Measurements from ENCODE around the gene MLLT3. TPM values are rescaled to one million over a fixed set of nuclear protein-coding genes. Genes with fewer than 3 reads are reported as not detected.

MLLT3 gene
- total RNA-seq, 3 donors from 2014 or later (not counting 1 experiment from before 2014, with no cell fraction given), result 24.3 to 26.6 (median 25.2) TPM

DNA sequence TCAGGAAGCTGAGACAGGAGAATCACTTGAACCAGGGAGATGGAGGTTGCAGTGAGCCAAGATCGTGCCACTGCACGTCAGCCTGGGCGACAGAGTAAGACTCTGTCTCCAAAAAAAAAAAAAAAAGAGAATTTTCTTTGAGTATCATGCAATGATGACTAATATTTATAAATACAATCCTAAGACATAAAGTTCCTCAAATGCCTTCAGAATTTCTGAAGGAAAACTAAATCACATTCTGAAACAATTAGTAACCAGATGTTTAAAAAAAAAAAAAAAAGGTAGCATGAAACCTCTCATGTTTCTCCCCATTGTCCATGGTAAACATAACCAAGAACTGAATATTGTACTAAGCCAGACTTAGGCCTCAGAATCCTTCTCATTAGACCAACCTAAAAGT lies 23.1 kb downstream of the MLLT3 start:
- Mint-ChIP-seq H3K4me1 (peaks cover 42 to 43% of the 10 kb centered on the region in 2 donors), H3K27me3 (ENCODE audit: low read depth in 2 of 2) (no peaks in the 10 kb centered on the region), H3K27ac (no peak overlapping the region), H3K4me3 (no peak overlapping the region), H3K9me3 (no peaks in the 10 kb centered on the region), H3K36me3 (no peaks in the 10 kb centered on the region)
- Histone ChIP-seq H3K4me3 (ENCODE audit: low read length) (no peak overlapping the region), H3K27me3 (ENCODE audit: control insufficient read depth, insufficient read depth, low read length) (no peaks in the 10 kb centered on the region), H3K27ac (ENCODE audit: low read length) (no peak overlapping the region), H3K36me3 (ENCODE audit: control insufficient read depth, insufficient read depth, low read length) (no peaks in the 10 kb centered on the region), H3K9me3 (ENCODE audit: control insufficient read depth, insufficient read depth, low read length) (no peaks in the 10 kb centered on the region), H3K4me1 (ENCODE audit: control insufficient read depth, insufficient read depth, low read length) (no peaks in the 10 kb centered on the region)
- no peak for TF ChIP-seq CTCF (IDR thresholded peaks at IDR 0.05)
- DNase-seq, result no peak
- intact Hi-C loops (cut with micrococcal nuclease), result loop anchor here (10.0 kb wide), 1 partner anchor 144 kb away; no protein-coding TSS in a partner anchor
- 92% methylated on average over 3 of the region's 3 CpGs for WGBS (ENCODE audit: insufficient coverage)
- ATAC-seq, result no peak

GRCh38 chr9:20598367-20598766 lies 23.9 kb downstream of the MLLT3 start:
- DNase-seq (no peak), ATAC-seq (no peak)
- no peak for TF ChIP-seq CTCF (IDR thresholded peaks at IDR 0.05)
- peaks cover 36 to 39% of the 10 kb centered on the region in 2 donors for H3K4me1 Mint-ChIP-seq
- Histone ChIP-seq H3K4me3 (ENCODE audit: low read length) (no peak overlapping the region), H3K36me3 (ENCODE audit: control insufficient read depth, insufficient read depth, low read length) (no peaks in the 10 kb centered on the region), H3K27me3 (ENCODE audit: control insufficient read depth, insufficient read depth, low read length) (no peaks in the 10 kb centered on the region), H3K9me3 (ENCODE audit: control insufficient read depth, insufficient read depth, low read length) (no peaks in the 10 kb centered on the region), H3K27ac (ENCODE audit: low read length) (no peak overlapping the region), H3K4me1 (ENCODE audit: control insufficient read depth, insufficient read depth, low read length) (no peaks in the 10 kb centered on the region)
- intact Hi-C loops (cut with micrococcal nuclease), result loop anchor here (10.0 kb wide), 1 partner anchor 144 kb away; no protein-coding TSS in a partner anchor
- no peaks in the 10 kb centered on the region for H3K36me3 Mint-ChIP-seq
- peak overlapping the region in 1 of 2 donors; percentile 49 for H3K27ac Mint-ChIP-seq
- no peaks in the 10 kb centered on the region for H3K27me3 Mint-ChIP-seq (ENCODE audit: low read depth in 2 of 2)
- no CpG with 5 or more reads among the region's 1 CpG for WGBS (ENCODE audit: insufficient coverage)
- no peaks in the 10 kb centered on the region for H3K9me3 Mint-ChIP-seq
- H3K4me3 Mint-ChIP-seq, result no peak overlapping the region

DNA sequence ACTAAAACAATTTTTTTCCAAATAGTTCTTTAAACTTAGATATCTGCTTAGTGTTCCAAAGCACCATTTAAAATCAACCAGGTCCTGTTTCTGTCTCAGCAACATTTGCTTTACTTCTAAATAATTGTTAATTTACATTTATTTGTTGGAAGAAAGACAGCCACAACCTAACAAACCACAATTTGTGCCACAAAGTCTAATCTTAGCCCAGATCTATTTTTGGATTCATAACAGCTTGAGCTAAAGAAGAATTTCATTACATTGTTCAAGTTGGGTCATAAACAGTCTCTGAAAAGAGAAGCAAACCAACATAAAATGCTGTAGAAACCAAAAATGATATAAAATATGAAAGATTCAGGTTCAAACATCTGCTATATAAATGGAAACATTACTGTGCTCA lies 24.4 kb downstream of the MLLT3 start:
- Histone ChIP-seq H3K9me3 (ENCODE audit: control insufficient read depth, insufficient read depth, low read length) (no peaks in the 10 kb centered on the region), H3K27me3 (ENCODE audit: control insufficient read depth, insufficient read depth, low read length) (no peaks in the 10 kb centered on the region), H3K4me3 (ENCODE audit: low read length) (no peak overlapping the region), H3K4me1 (ENCODE audit: control insufficient read depth, insufficient read depth, low read length) (no peaks in the 10 kb centered on the region), H3K36me3 (ENCODE audit: control insufficient read depth, insufficient read depth, low read length) (no peaks in the 10 kb centered on the region), H3K27ac (ENCODE audit: low read length) (no peak overlapping the region)
- peaks cover 31 to 34% of the 10 kb centered on the region in 2 donors for H3K4me1 Mint-ChIP-seq
- no peak for DNase-seq
- H3K9me3 Mint-ChIP-seq, result no peaks in the 10 kb centered on the region
- peak overlapping the region in 1 of 2 donors; percentile 49 for H3K27ac Mint-ChIP-seq
- no peak for TF ChIP-seq CTCF (IDR thresholded peaks at IDR 0.05)
- intact Hi-C loops (cut with micrococcal nuclease), result loop anchor here (10.0 kb wide), 1 partner anchor 143 kb away; no protein-coding TSS in a partner anchor
- no peak overlapping the region for H3K4me3 Mint-ChIP-seq
- H3K27me3 Mint-ChIP-seq (ENCODE audit: low read depth in 2 of 2), result no peaks in the 10 kb centered on the region
- ATAC-seq, result no peak
- H3K36me3 Mint-ChIP-seq, result no peaks in the 10 kb centered on the region

DNA sequence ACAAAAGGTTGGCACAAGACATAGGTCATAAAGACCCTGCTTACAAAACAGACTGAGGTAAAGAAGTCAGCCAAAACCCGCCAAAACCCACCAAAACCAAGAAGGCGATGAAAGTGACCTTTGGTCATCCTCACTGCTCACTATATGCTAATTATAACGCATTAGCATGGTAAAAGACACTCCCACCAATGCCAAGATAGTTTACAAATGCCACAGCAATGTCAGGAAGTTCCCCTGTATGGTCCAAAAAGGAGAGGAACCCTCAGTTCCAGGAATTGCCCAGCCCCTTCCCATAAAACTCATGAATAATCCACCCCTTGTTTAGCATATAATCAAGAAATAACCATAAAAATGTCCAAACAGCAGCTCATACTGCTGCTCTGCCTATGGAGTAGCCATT lies 27.7 kb downstream of the MLLT3 start:
- Mint-ChIP-seq H3K4me1 (peaks cover 32 to 41% of the 10 kb centered on the region in 2 donors), H3K4me3 (no peak overlapping the region), H3K27me3 (ENCODE audit: low read depth in 2 of 2) (no peaks in the 10 kb centered on the region), H3K36me3 (no peaks in the 10 kb centered on the region), H3K27ac (no peak overlapping the region), H3K9me3 (no peaks in the 10 kb centered on the region)
- no peak overlapping the region for H3K27ac ChIP-seq (ENCODE audit: low read length)
- no peak for ATAC-seq
- H3K9me3 ChIP-seq (ENCODE audit: control insufficient read depth, insufficient read depth, low read length), result no peaks in the 10 kb centered on the region
- WGBS (ENCODE audit: insufficient coverage), result 96% methylated on average over 3 of the region's 3 CpGs
- TF ChIP-seq CTCF (IDR thresholded peaks at IDR 0.05), result no peak
- intact Hi-C loops (cut with micrococcal nuclease), result loop anchor here (10.0 kb wide), 1 partner anchor 140 kb away; no protein-coding TSS in a partner anchor
- H3K4me3 ChIP-seq (ENCODE audit: low read length), result no peak overlapping the region
- no peaks in the 10 kb centered on the region for H3K4me1 ChIP-seq (ENCODE audit: control insufficient read depth, insufficient read depth, low read length)
- no peaks in the 10 kb centered on the region for H3K27me3 ChIP-seq (ENCODE audit: control insufficient read depth, insufficient read depth, low read length)
- DNase-seq, result no peak
- no peaks in the 10 kb centered on the region for H3K36me3 ChIP-seq (ENCODE audit: control insufficient read depth, insufficient read depth, low read length)
